ENCODE measurements around the gene PLIN4. TPM values are rescaled to one million over a fixed set of nuclear protein-coding genes. Genes with fewer than 3 reads are reported as not detected.

PLIN4 gene
- total and polyA plus RNA-seq, 2 donors (not counting 3 experiments of a cell fraction or from before 2014, with no cell fraction given), result 0.01 TPM; not detected in 1

DNA sequence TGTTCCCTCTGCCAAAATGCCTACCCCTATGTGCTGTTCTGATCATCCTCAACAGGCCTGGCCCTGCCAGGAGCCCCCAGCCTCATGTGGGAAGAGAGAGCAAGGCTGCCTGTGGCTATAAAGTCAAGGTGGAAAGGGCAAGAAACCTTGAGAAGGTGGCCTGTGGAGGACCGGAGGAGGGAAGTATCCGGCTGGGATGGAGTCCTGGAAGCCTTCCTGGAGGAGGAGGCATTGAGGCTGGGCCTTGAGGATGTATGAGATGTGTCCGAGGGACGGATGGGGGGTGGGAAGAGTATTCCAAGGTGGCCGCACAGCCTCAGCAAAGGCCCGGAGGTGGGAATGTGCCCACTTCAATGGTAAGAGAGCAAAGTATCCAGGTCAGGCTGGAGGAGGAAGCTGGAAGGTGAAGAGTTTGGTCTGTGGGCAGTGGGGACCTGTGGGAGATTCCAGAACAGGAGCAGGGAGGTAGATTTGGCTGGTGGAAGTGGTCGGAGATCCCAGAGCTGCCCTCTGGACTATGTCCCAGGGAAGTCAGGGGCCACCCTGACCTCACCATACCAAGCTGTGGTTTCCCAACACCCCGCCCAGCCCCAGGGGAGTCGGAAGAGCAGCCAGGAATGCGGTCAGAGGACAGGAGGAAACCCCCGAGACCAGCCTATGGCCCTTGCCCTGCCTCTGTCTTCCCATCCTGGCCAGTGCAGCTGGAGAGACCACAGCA is 3.0 kb upstream of the PLIN4 start:
- intact Hi-C loops (cut with micrococcal nuclease), result no loop called here
- DNase-seq (ENCODE audit: low read depth, low spot score), result no peak
- H3K27me3 ChIP-seq (ENCODE audit: control insufficient read depth in 2 of 2, insufficient read depth in 2 of 2, low read length in 2 of 2), result no peaks in the 10 kb centered on the region
- H3K36me3 ChIP-seq (ENCODE audit: control insufficient read depth in 2 of 2, extremely low read depth in 1 of 2, insufficient read depth in 2 of 2, low read length in 2 of 2), result no peaks in the 10 kb centered on the region
- no peak for FAIRE-seq
- POLR2A ChIA-PET, result interaction anchor here (0.6 kb wide), 1 partner anchor 119 kb away, joined by 3 read pairs; no protein-coding TSS in a partner anchor
- dilution Hi-C loops (cut with MboI; ENCODE audit: extremely low pct_ligation_motif_present, low sequenced_read_pairs), result no loop called here
- no peak overlapping the region for H2AFZ ChIP-seq (ENCODE audit: low read depth, low read length)
- H3K9ac ChIP-seq (replicated peaks; ENCODE audit: extremely low read depth, insufficient read depth, low read length), result no peak overlapping the region
- CTCF ChIA-PET, result interaction anchor here (0.7 to 2.1 kb wide), 3 partner anchors 113 to 254 kb away, joined by 3 to 15 read pairs (median 4); no protein-coding TSS in a partner anchor
- H3K4me1 ChIP-seq (ENCODE audit: control insufficient read depth, extremely low read depth, insufficient read depth, low read length), result no peaks in the 10 kb centered on the region
- H3K4me3 ChIP-seq (replicated peaks in 1 of 3; ENCODE audit: insufficient read depth in 1 of 3, low read depth in 1 of 3, low read length in 3 of 3), result no peak overlapping the region
- BruUV-seq (replicated peaks), result no TSS peak
- TF ChIP-seq, protein P1, sequence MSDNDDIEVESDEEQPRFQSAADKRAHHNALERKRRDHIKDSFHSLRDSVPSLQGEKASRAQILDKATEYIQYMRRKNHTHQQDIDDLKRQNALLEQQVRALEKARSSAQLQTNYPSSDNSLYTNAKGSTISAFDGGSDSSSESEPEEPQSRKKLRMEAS (IDR thresholded peaks at IDR 0.05; ENCODE audit: insufficient read depth, insufficient read length), result no peak
- TF ChIP-seq JUN (IDR thresholded peaks at IDR 0.05; ENCODE audit: borderline replicate concordance, insufficient read depth, insufficient read length, low read depth) (no peak), EZH2 (IDR thresholded peaks at IDR 0.05; ENCODE audit: borderline replicate concordance, low read depth, low read length, severe bottlenecking) (no peak), FOS (IDR thresholded peaks at IDR 0.05; ENCODE audit: borderline replicate concordance, insufficient read depth, low read length) (no peak), POLR2A (IDR thresholded peaks at IDR 0.05; ENCODE audit: low read depth, low read length) (no peak), MYC (IDR thresholded peaks at IDR 0.05; ENCODE audit: low read depth, low read length) (no peak), POLR2AphosphoS5 (IDR thresholded peaks at IDR 0.05; ENCODE audit: insufficient read depth, low read depth, low read length) (no peak), GATA2 (IDR thresholded peaks at IDR 0.05; ENCODE audit: insufficient read depth, insufficient read length, low read depth, low read length) (no peak)
- TF ChIP-seq, protein P2, sequence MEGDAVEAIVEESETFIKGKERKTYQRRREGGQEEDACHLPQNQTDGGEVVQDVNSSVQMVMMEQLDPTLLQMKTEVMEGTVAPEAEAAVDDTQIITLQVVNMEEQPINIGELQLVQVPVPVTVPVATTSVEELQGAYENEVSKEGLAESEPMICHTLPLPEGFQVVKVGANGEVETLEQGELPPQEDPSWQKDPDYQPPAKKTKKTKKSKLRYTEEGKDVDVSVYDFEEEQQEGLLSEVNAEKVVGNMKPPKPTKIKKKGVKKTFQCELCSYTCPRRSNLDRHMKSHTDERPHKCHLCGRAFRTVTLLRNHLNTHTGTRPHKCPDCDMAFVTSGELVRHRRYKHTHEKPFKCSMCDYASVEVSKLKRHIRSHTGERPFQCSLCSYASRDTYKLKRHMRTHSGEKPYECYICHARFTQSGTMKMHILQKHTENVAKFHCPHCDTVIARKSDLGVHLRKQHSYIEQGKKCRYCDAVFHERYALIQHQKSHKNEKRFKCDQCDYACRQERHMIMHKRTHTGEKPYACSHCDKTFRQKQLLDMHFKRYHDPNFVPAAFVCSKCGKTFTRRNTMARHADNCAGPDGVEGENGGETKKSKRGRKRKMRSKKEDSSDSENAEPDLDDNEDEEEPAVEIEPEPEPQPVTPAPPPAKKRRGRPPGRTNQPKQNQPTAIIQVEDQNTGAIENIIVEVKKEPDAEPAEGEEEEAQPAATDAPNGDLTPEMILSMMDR (IDR thresholded peaks at IDR 0.05; ENCODE audit: extremely low read depth in 1 of 2, insufficient read depth in 1 of 2, low read depth in 1 of 2, low read length in 2 of 2), result no peak
- no peak overlapping the region for H3K4me2 ChIP-seq (ENCODE audit: insufficient read depth, low read length)
- H3K9me3 ChIP-seq (replicated peaks; ENCODE audit: control insufficient read depth, insufficient read depth, low read length), result no peaks in the 10 kb centered on the region
- no peak overlapping the region for H3K27ac ChIP-seq (ENCODE audit: insufficient read depth, low read depth, low read length)
- H3K9me1 ChIP-seq (replicated peaks; ENCODE audit: control insufficient read depth, extremely low read depth, insufficient read depth, low read length), result no peaks in the 10 kb centered on the region
- H3K79me2 ChIP-seq (ENCODE audit: control insufficient read depth, insufficient read depth, low read length), result no peaks in the 10 kb centered on the region
- H4K20me1 ChIP-seq (replicated peaks; ENCODE audit: control insufficient read depth, extremely low read depth, insufficient read depth, low read length), result no peaks in the 10 kb centered on the region
